NCI-H524 (cell line): Measurements from ENCODE around the gene ZFP91.

Experiments used
- DNase-seq, 2 experiments: peaks; one replicate each; lab custom pipeline; 2025; lab: John Stamatoyannopoulos, UW

Gene ZFP91

DNA sequence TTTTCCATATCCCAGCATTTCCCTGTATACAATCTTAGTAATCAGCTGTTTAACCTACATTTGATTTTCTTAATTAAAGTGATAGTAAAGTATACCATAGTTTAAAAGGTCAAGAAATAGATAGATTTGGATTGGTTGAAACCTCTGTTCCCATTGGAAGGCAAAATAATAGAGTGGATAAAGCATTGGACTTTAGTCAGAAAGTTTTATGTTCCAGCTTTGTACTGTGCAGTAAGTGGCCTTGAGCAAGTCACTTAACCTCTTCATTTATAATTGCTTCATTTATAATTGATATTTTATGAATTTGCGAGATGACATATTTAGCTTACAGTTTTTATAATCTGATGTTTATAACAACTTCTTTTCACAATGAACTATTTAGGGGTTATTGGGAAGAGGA lies 3.6 kb downstream of the ZFP91 start:
- DNase-seq, result no peak

DNA sequence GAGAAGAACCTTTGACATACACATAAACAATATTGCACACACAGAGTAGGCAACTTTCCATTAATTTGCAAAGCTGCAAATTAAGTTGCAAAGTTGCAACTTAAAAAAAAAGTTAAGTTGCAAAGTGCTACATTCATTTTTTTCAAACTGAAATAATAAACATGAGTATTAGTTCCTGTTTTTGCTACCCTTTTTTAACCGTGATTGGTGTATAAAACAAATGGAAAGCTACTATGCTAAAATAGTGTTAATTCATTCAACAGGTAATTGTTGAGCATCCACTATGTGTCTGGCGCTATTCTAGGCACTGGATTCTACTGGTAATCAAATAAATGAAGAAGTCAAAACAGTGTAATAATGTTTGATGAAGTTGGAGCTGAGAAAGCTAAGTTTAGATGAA lies 8.1 kb downstream of the ZFP91 start:
- no peak for DNase-seq

DNA sequence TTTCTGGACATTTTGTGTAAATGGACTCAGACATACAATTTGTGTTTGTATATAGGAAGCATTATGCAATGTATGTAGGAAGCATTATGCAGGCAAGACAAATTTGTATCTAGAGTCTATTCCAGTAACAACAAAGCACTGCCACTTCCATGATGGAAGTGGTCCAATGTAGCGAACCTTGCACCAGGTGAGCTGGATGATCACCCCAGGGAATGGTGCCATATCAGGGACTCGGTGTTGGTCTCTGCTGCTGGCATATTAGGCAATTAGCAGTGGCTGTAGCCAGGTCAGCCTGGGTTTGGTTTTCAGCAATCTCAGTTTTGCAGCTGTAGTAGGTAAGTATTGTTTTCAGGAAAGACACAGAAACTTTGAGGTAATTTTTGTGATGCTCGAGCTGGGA lies 12.8 kb downstream of the ZFP91 start:
- no peak for DNase-seq

DNA sequence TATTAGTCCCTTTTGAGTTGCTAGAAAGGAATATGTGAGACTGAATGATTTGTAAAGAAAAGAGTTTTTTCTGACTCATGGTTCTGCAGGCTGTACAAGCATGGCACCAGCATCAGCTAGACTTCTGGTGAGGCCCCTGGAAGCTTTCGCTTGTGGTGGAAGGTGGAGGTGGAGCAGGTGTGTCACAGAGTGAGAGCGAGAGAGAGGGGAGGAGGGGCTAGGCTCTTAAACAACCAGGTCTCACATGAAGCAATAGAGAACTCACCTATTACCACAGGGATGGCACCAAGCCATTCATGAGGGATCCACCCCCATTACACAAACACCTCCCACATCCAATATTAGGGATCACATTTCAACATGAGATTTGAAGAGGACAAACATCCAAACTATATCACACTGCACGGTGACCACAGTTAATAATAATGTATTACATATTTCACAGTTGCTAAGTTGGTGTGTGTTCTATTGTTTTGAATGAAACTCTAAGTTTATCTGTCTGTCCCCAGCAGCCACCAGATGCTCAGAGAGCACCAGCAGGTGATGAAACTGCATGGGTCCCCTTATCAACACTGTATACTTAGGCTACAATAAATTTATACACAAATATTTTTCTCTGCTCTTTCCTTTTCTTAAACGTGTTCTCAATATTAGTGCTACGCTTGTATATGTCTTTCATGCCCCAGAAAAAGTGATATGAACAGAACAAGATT lies 14.1 kb downstream of the ZFP91 start:
- no peak for DNase-seq

DNA sequence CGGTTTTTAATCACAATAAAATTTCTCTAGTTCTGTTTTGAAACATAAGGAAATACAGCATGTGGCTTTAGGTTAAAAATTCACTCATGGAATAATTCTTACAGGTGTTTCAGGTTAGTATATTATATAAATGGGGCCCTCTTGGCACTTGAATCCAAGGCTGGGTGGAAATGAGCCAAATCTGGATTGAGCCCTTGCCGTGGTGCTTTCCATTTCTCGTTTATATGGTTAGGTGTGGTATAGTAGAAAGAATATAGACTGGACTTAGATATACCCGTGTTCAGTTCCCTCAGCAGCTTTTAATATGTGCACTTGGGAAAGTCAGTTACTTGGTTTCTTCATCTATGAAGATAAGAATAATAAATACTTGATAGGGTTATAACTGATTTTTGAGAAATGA lies 16.0 kb downstream of the ZFP91 start:
- DNase-seq, result no peak

DNA sequence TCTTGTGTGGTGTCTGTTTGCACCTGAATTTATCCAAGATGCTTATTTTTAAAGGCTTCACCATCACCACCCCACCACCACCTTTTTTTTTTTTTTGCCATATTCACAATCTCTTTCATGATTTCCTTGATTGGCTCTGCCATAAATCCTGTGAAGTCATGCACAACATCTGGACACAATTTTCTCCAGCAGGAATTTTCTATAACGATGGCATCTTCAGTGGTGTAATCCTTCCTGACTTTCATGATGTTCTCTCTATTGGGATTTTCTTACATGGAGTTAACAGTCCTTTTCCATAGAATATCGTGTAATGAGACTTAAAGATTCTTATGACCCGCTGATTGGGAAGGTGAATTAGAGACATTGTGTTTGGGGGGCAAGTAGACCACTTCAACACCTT lies 17.8 kb downstream of the ZFP91 start:
- no peak for DNase-seq

DNA sequence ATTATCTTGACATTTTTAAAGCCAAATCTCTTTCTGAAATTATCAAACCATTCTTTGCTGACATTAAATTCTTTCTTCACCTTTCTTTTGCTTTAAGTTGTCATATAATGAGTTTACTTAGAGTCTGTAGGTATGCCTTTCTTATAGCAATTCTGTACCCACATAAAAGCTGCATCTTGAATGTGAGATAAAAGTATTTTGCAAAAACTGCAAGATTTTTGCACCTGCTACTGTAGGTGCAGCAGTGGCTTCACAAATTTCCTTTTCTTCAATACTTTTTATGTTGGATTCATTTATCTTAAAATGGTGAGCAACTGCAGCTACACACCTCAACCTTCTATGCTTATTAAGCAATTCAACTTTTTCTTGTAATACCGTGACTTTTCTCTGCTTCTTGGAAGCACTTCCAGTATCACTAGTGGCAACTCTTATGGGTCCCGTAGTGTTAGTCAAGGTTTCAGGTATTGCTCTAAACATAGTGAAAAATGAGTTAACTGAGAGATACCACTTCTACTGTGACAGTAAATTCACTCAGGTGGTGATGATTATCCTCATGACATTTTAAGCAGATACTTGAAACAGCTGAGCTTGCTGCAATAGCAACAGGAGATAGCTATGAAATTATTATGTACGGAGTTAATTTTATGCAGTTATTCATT lies 18.8 kb downstream of the ZFP91 start:
- no peak for DNase-seq

DNA sequence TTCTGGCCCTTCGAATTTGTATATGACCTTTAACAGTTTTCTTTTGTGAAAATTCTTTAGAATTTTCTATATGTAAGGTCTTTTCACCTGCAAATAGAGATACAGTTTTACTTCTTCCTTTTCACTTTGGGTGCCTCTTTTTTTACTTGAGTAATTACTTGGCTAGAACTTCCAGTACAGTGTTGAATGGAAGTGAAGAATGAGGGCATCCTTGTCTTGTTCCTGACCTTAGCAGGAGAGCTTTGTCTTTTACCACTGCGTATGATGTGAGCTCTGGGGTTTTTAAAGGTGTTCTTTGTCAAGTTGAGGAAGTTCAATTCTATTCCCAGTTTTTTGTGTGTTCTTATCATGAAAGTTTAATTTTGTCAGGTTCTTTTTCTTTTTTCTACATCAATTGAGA lies 21.6 kb downstream of the ZFP91 start:
- DNase-seq, result no peak

DNA sequence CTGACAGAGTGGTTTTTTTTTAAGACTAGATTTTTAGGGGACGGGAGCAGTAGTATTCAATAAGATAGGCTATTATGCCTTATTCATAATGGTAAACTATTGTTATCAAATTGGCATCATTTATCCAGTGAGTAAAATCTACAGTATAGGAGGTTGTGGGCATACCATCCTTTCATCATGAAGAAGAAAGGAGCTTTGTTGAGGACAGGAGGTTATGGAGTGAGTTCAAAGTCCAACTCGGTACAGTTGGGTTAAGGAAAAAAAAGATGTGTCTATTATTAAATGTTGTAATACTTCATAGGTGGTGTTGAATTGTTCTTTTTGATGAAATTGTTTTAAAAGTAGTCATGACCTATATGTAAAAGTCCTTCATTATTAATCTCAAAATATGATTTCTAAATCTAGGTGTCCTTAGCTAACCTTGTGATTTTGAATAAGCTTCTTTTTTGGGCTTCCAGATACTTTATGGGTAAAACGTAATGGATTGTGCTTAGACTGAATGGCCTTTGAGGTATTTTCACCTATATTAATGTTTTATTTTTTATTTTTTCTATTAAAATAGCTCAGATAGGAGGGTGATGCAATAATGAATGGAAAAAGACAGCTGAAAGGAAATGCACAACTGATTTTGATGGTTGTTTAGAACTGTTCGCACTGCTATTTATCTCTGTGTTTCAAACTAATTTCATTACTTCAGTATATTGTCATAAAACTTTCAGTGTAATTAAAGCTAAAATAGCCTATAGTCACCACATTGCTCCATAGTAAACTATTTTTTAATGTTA lies 28.3 kb downstream of the ZFP91 start:
- no peak for DNase-seq

DNA sequence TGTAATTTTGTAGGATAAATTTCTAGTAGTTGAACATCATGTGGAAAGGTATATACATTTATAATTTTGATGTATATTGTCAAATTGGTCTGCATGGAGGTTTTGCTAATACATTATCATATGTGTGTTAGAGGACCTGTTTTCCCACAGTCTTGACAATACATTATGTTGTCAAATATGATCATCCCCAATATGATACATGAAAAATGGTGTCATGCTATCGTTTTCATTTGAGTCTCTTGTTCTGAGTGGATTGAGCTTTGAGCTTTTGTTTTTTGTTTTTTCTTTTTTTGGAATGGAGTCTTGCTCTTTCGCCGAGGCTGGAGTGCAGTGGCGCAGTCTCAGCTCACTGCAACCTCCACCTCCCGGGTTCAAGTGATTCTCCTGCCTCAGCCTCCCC lies 29.5 kb downstream of the ZFP91 start:
- no peak for DNase-seq

DNA sequence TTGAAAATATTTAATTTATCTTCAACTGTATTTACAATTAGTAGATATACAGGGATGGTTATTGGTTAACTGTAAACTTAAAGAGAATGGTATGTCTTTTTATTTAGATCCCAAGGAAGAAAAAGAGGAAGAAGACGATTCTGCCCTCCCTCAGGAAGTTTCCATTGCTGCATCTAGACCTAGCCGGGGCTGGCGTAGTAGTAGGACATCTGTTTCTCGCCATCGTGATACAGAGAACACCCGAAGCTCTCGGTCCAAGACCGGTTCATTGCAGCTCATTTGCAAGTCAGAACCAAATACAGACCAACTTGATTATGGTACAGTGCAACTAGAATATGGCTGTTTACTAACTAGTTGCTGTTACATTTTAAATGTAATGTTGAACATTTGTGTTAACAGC lies 30.9 kb downstream of the ZFP91 start:
- DNase-seq, result no peak

DNA sequence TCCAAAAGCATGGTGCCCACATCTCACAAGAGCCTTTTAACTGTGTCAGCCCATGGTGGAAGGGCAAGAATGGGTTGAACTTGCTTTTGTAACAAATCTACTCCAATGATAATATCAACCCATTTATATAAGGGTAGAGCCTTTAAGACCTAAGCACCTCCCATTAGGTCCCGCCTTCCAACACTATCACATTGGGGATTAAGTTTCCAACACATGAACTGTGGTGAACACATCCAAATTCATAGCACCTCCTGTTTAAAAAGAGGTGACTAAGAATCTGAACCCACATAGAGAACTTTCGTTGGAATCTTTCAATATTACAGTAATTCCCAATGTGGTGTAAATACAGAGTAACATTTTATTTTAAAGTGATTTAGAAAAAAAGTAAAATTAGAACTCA lies 34.4 kb downstream of the ZFP91 start:
- DNase-seq, result no peak

DNA sequence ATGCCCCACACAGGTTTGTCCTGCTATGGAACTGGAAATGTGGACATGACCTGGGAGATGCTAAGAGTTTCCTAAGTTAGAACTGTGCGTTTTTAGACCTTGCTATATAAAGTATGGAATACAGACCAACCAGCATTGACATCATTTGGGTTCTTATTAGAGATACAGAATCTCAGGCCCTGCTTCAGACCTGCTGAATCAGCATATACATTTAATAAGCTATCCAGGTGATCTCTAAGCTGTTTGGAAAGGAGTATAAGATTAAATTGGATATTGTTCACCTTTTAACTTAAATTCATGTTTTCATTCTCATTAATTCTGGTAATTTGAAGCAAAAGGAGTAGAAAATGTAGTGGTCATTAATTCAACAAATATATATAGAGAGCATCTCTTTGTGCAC lies 36.7 kb downstream of the ZFP91 start:
- DNase-seq, result no peak

DNA sequence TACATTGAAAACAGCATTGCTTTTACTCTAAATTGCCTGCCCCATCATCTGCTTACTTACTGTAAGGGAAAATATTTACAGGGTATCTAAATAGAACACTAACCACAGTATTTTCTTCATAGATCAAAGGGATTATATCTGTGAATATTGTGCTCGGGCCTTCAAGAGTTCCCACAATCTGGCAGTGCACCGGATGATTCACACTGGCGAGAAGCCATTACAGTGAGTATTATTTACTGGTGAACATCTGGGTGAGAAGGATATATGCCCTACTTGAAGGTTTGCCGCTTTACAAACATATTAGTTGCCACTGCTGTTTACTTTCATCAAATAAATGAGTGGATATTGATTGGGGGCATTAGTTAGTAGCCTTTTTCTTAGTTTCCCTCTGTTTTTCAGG lies 37.7 kb downstream of the ZFP91 start:
- DNase-seq, result peak; percentile 2 to 32

DNA sequence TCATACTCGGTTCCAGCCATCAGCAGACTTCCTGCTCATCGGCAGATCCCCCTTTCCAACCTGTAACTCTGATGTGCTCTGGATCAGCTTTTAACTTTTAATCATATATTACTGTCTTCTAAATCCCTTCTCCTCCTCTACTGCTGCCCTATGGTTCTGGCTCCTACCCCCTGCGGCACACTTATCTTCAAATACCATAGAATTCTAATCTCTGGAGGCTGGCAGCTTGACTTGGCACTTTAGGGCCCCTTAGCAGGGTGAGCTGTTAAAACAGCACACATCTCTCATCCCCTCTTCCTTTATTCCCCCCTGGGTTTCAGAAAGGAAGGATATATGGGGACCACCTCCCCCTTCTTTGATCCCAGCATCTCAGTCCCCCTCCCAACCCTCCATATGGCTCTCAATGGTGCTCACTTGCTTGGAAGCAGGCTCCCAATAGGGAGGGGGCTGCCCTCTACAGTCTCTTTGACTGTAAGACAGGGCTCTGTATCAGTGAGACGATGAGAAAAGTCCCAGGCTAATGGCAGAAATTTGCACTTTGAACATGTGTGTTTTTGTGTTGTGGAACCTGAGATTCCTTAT lies 39.2 kb downstream of the ZFP91 start:
- no peak for DNase-seq

DNA sequence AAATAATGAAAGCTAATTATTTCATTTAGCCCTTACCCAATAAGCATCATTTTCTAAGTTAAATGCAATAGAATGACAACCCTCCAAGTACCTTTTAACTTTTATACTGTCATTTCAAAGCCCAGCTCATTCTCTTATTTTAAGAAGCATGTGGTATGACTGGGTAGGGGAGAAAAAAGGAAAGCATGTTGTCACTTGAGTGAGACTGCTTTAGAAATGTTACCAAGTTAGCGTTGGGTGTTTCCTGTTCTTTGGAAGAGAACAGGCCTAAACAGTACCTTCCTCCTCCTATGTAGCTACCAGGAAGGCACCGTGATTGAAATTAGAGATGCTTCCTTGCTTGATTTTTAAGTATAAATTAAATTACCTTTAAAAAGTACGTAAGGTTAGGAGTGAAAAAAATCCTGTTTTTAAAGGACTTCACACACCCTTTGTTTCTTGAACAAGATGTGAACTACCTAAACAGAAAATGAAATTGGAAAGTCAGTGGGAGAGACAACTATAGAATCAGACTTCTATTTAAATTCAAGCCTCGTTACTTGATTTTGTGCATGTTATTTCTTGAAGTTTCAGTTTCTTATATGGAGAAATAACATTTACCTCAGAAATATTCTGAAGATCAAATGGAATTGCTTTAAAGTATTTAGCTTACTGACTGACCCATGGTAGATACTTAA lies 42.9 kb downstream of the ZFP91 start:
- DNase-seq, result no peak

DNA sequence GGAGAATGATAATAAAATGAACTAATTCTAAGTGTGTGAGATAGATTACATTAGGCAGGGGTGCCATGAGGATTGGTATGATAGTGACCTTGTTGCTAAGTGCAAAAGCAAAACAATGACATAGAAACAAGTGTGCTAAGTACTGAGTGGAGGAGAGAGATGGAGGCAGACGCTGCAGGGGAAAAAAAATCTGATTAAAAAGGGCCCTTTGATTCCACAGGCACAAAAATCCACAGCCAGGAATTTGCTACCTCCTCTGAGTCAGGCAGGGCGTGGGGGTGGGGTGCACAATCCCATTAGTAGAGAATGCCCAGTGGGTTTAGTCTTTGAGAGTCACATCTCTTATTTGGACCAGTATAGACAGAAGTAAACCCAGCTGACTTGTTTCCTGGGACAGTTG lies 43.5 kb downstream of the ZFP91 start, which contains the start of gene CNTF:
TSS of gene CNTF (plus strand) at position 322 of the 400 bp plus-strand sequence. CDS start 88 bp downstream, outside the sequence.
- no peak for DNase-seq

DNA sequence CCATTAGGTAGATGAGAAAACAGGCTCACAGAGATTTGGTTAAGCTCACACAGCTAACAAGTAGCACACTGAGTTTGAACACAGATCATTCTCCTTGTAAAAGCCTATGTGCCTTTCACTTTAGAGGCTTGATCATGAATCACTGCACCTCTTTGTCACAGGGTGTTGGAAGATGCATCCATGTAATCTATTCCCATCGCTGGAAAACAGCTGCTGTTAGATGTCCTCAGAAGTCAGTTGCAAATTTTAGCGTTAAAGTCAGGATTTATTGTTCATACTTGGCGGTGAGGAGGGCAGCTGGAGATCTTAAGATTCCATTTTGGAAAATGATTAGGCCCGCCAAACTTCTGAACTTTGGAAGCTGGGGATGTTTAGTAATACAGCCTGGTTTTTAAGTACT lies 46.2 kb downstream of the ZFP91 start:
- no peak for DNase-seq

DNA sequence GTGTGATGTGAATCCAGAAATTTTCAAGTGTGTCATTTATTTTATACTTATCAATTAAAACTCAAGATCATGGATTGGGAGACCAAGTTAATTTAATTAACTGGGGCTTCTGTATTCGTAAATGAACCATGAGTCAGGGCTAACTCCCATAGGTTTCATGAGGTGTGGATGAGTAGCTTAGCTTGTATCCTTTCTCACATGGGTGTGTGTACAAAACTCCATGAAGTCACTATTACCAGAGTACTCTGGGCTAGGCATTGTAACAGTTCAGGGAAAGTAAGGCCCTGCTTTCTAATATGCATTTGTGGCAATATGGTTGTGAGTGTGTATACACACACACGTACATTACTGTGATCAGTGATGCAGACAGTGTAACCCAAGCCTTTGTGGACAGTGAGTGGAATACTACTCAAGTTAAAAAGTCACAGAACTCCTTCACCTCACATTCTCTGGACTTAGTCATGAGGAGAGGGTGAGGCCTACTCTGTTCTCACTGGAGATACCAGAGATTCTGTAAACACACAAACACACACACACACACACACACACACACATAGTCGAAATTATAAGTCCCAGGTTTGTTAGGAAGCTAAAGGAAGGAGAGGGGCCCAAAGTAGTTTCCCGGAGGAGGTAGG lies 47.1 kb downstream of the ZFP91 start:
- DNase-seq, result no peak

DNA sequence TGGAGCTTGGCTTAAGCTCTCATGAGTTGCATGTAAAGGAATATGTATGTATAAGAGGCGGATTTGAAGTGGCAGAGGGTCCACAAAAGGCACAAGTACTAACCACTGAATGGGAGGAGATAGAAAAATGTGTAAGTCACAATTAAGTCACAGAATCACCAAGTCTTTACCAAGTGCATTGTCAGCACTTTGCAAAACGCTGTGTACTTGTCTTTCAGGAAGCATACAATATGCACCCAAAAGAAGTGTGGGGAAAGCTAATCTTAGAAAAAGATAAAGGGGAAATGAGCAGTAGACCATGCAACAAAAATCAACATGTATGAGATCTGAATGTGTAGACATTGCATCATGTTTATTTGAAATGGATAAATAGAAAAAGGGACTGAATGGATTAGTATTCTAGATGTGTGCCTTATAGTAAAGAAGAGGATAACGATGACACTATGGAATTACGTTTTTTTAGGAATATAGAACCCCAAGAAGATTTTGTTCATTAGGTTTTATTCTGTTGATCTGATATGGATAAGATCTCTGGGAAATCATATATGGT lies 48.1 kb downstream of the ZFP91 start:
- no peak for DNase-seq

DNA sequence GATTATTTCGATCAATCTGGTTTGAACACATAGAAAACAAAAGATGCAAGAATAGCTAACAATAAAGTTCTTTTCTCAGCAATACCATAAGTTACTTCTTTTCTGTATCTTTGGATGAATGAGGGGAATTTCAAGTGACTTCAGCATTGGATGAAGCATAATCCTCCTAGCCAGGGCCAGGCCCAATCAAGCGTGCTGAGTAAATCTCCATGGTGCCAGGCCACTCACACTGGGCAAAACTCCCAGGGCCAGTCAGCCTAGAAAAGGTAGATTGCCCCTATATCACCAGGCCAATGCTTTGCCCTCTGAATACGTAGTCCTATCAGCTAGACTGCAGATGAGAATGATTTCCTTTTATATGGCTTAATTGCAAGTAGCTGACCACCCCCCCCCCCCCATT lies 49.6 kb downstream of the ZFP91 start:
- no peak for DNase-seq
